ENCODE data around the gene PIGZ.

PIGZ gene

GRCh38 chr3:196985954-196986885, 17.6 kb upstream of the PIGZ start:
- DNase-seq (ENCODE audit: low spot score), result no peak
- TF ChIP-seq CTCF (conservative IDR thresholded peaks at IDR 0.05; ENCODE audit: low read depth), result no peak
- CTCF ChIA-PET, result no interaction called here
- H3K27ac ChIP-seq, result no peak overlapping the region
- POLR2A ChIA-PET (ENCODE audit: low non-redundant PET), result no interaction called here

DNA sequence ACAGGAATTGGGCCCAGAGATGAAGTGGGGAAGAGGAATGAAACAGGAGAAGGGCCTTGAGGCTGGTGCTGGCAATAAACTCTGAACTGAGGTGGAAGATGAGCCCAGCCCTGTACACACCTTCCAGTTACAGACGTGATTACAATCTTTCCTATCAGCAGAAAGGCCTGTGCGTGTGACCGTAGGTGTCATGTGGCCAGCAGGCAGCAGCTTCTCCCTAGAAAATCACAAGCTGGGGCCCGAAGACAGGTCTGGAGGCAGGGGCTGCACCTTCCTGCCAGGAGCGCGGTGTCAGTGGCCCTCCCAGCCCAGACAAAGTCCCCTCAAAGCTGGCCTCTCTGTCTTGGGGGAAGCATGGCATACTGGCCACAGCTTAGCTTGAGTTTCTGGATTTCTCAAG, 16.7 kb upstream of the PIGZ start:
- ChIA-PET CTCF (no interaction called here), POLR2A (ENCODE audit: low non-redundant PET) (no interaction called here)
- DNase-seq (ENCODE audit: low spot score), result no peak
- no peak for TF ChIP-seq CTCF (conservative IDR thresholded peaks at IDR 0.05; ENCODE audit: low read depth)
- H3K27ac ChIP-seq, result no peak overlapping the region

GRCh38 chr3:196983186-196983585, 14.6 kb upstream of the PIGZ start:
- no peak overlapping the region for H3K27ac ChIP-seq
- TF ChIP-seq CTCF (conservative IDR thresholded peaks at IDR 0.05; ENCODE audit: low read depth), result no peak
- DNase-seq (ENCODE audit: low spot score), result no peak
- CTCF ChIA-PET, result interaction anchor here (0.7 kb wide), 1 partner anchor 39 kb away, joined by 6 read pairs; no protein-coding TSS in a partner anchor
- POLR2A ChIA-PET (ENCODE audit: low non-redundant PET), result no interaction called here

GRCh38 chr3:196981657-196982056, 13.0 kb upstream of the PIGZ start:
- ChIA-PET POLR2A (ENCODE audit: low non-redundant PET) (no interaction called here), CTCF (no interaction called here)
- no peak for TF ChIP-seq CTCF (conservative IDR thresholded peaks at IDR 0.05; ENCODE audit: low read depth)
- no peak overlapping the region for H3K27ac ChIP-seq
- DNase-seq (ENCODE audit: low spot score), result no peak

GRCh38 chr3:196979545-196979944, 10.9 kb upstream of the PIGZ start:
- DNase-seq (ENCODE audit: low spot score), result no peak
- H3K27ac ChIP-seq, result no peak overlapping the region
- CTCF ChIA-PET, result interaction anchor here (0.7 kb wide), 1 partner anchor 584 kb away, joined by 3 read pairs; no protein-coding TSS in a partner anchor
- POLR2A ChIA-PET (ENCODE audit: low non-redundant PET), result no interaction called here
- no peak for TF ChIP-seq CTCF (conservative IDR thresholded peaks at IDR 0.05; ENCODE audit: low read depth)

GRCh38 chr3:196976941-196977340, 8.3 kb upstream of the PIGZ start:
- TF ChIP-seq CTCF (conservative IDR thresholded peaks at IDR 0.05; ENCODE audit: low read depth), result no peak
- CTCF ChIA-PET, result interaction anchor here (0.6 kb wide), 2 partner anchors 210 to 359 kb away, joined by 3 read pairs; no protein-coding TSS in a partner anchor
- DNase-seq (ENCODE audit: low spot score), result no peak
- no peak overlapping the region for H3K27ac ChIP-seq
- POLR2A ChIA-PET (ENCODE audit: low non-redundant PET), result no interaction called here

Measured in RWPE1 (cell line).